ENCODE results near the gene MPC1.
A peak's percentile ranks its signal among the peaks of the same experiment; 100 is the strongest.
"Not testable (repeated sequence)": the region's sequence is repeated elsewhere in the genome, so short reads cannot be mapped to it uniquely, and the experiment has no call there.

MPC1 gene

GRCh38 chr6:166379103-166379586 is 3.6 kb downstream of the MPC1 start:
- DNase-seq = no peak

GRCh38 chr6:166377721-166378120 is 5.0 kb downstream of the MPC1 start:
- no peak for DNase-seq

GRCh38 chr6:166375013-166375412 is 7.7 kb downstream of the MPC1 start:
- no peak for DNase-seq

- DNase-seq = no peak
Measured at GRCh38 chr6:166370489-166370888, 12.3 kb downstream of the MPC1 start.

GRCh38 chr6:166369782-166370181 is 13.0 kb downstream of the MPC1 start:
- DNase-seq = no peak

- no peak for DNase-seq
Measured at GRCh38 chr6:166366921-166367320, 15.8 kb downstream of the MPC1 start.

GRCh38 chr6:166365806-166366205 is 16.9 kb downstream of the MPC1 start:
- DNase-seq = no peak

GRCh38 chr6:166365221-166365620 is 17.5 kb downstream of the MPC1 start:
- DNase-seq = no peak

GRCh38 chr6:166364456-166364855 is 18.3 kb downstream of the MPC1 start:
- no peak for DNase-seq

- not testable (repeated sequence) for DNase-seq
Measured at GRCh38 chr6:166362427-166362826, 20.3 kb downstream of the MPC1 start.

- DNase-seq = no peak
Measured at GRCh38 chr6:166361077-166361429, 21.7 kb downstream of the MPC1 start.

- no peak for DNase-seq
Measured at GRCh38 chr6:166360243-166361076, 22.3 kb downstream of the MPC1 start.

- no peak for DNase-seq
Measured at GRCh38 chr6:166355552-166355951, 27.2 kb downstream of the MPC1 start.

GRCh38 chr6:166354965-166355364 is 27.8 kb downstream of the MPC1 start:
- DNase-seq = no peak

- DNase-seq = no peak
Measured at GRCh38 chr6:166354143-166354542, 28.6 kb downstream of the MPC1 start.

- DNase-seq = no peak
Measured at GRCh38 chr6:166353507-166353906, 29.2 kb downstream of the MPC1 start.

- DNase-seq = no peak
Measured at GRCh38 chr6:166352923-166353322, 29.8 kb downstream of the MPC1 start.

GRCh38 chr6:166351715-166352285 is 30.9 kb downstream of the MPC1 start:
- DNase-seq = peak; percentile 18

- no peak for DNase-seq
Measured at GRCh38 chr6:166348305-166348949, 34.3 kb downstream of the MPC1 start.

- no peak for DNase-seq
Measured at GRCh38 chr6:166346965-166347364, 35.8 kb downstream of the MPC1 start.

- DNase-seq = no peak
Measured at GRCh38 chr6:166346449-166346848, 36.3 kb downstream of the MPC1 start.

- DNase-seq = not testable (repeated sequence)
Measured at GRCh38 chr6:166345672-166346071, 37.1 kb downstream of the MPC1 start.

GRCh38 chr6:166344921-166345320 is 37.8 kb downstream of the MPC1 start:
- DNase-seq = not testable (repeated sequence)

- no peak for DNase-seq
Measured at GRCh38 chr6:166344240-166344639, 38.5 kb downstream of the MPC1 start.

Data from SHP77 treated with DMSO at 0.1 percent for 48 hours (cell line).